ENCODE results near the gene SLC10A7.
"Not testable (repeated sequence)": the region's sequence is repeated elsewhere in the genome, so short reads cannot be mapped to it uniquely, and the experiment has no call there.

SLC10A7 gene

GRCh38 chr4:146381263-146381872 lies 140.4 kb downstream of the SLC10A7 start:
- no peaks in the 10 kb centered on the region for H3K4me1 ChIP-seq (ENCODE audit: control insufficient read depth in 5 of 5, insufficient read depth in 5 of 5, low read length in 5 of 5)
- H3K9me3 ChIP-seq (ENCODE audit: control insufficient read depth in 5 of 5, low read length in 5 of 5), result peaks cover 0 to 1% (median 0%) of the 10 kb centered on the region in 5 donors
- H3K36me3 ChIP-seq (ENCODE audit: control insufficient read depth in 5 of 5, insufficient read depth in 5 of 5, low read length in 5 of 5), result no peaks in the 10 kb centered on the region
- no peak overlapping the region for H3K27ac ChIP-seq (ENCODE audit: low read depth, low read length)
- no peak overlapping the region for H3K4me3 ChIP-seq (ENCODE audit: low read depth in 1 of 5, low read length in 5 of 5)
- H3K9ac ChIP-seq (ENCODE audit: low read length in 5 of 5), result no peak overlapping the region
- H3K27me3 ChIP-seq (ENCODE audit: control insufficient read depth in 5 of 5, insufficient read depth in 4 of 5, low read length in 5 of 5), result no peaks in the 10 kb centered on the region

- no peaks in the 10 kb centered on the region for H3K36me3 ChIP-seq (ENCODE audit: control insufficient read depth in 5 of 5, insufficient read depth in 5 of 5, low read length in 5 of 5)
- peaks cover 0 to 7% (median 0%) of the 10 kb centered on the region in 5 donors for H3K9me3 ChIP-seq (ENCODE audit: control insufficient read depth in 5 of 5, low read length in 5 of 5)
- H3K27ac ChIP-seq (ENCODE audit: low read depth, low read length), result no peak overlapping the region
- no peak overlapping the region for H3K9ac ChIP-seq (ENCODE audit: low read length in 5 of 5)
- no peaks in the 10 kb centered on the region for H3K4me1 ChIP-seq (ENCODE audit: control insufficient read depth in 5 of 5, insufficient read depth in 5 of 5, low read length in 5 of 5)
- H3K4me3 ChIP-seq (ENCODE audit: low read depth in 1 of 5, low read length in 5 of 5), result no peak overlapping the region
- no peaks in the 10 kb centered on the region for H3K27me3 ChIP-seq (ENCODE audit: control insufficient read depth in 5 of 5, insufficient read depth in 4 of 5, low read length in 5 of 5)
These were observed 142.0 kb downstream of the SLC10A7 start for GRCh38 chr4:146379744-146380143.

GRCh38 chr4:146371812-146372211 lies 149.9 kb downstream of the SLC10A7 start:
- H3K36me3 ChIP-seq (ENCODE audit: control insufficient read depth in 5 of 5, insufficient read depth in 5 of 5, low read length in 5 of 5), result no peaks in the 10 kb centered on the region
- peaks cover 0 to 12% (median 6%) of the 10 kb centered on the region in 5 donors for H3K4me1 ChIP-seq (ENCODE audit: control insufficient read depth in 5 of 5, insufficient read depth in 5 of 5, low read length in 5 of 5)
- H3K4me3 ChIP-seq (ENCODE audit: low read depth in 1 of 5, low read length in 5 of 5), result no peak overlapping the region
- no peaks in the 10 kb centered on the region for H3K27me3 ChIP-seq (ENCODE audit: control insufficient read depth in 5 of 5, insufficient read depth in 4 of 5, low read length in 5 of 5)
- peaks cover 0 to 7% (median 0%) of the 10 kb centered on the region in 5 donors for H3K9me3 ChIP-seq (ENCODE audit: control insufficient read depth in 5 of 5, low read length in 5 of 5)
- H3K27ac ChIP-seq (ENCODE audit: low read depth, low read length), result no peak overlapping the region
- no peak overlapping the region for H3K9ac ChIP-seq (ENCODE audit: low read length in 5 of 5)

- H3K4me3 ChIP-seq (ENCODE audit: low read depth in 1 of 5, low read length in 5 of 5), result no peak overlapping the region
These were observed 150.9 kb downstream of the SLC10A7 start for GRCh38 chr4:146370841-146371240.

GRCh38 chr4:146369446-146369845 lies 152.3 kb downstream of the SLC10A7 start:
- Histone ChIP-seq H3K9ac (ENCODE audit: low read length in 5 of 5) (no peak overlapping the region), H3K9me3 (ENCODE audit: control insufficient read depth in 5 of 5, low read length in 5 of 5) (no peaks in the 10 kb centered on the region)

More at GRCh38 chr4:146370841-146371240, 150.9 kb downstream of the SLC10A7 start:
- H3K36me3 ChIP-seq (ENCODE audit: control insufficient read depth in 5 of 5, insufficient read depth in 5 of 5, low read length in 5 of 5), result no peaks in the 10 kb centered on the region
- no peak overlapping the region for H3K9ac ChIP-seq (ENCODE audit: low read length in 5 of 5)
- no peak overlapping the region for H3K27ac ChIP-seq (ENCODE audit: low read depth, low read length)
- no peaks in the 10 kb centered on the region for H3K27me3 ChIP-seq (ENCODE audit: control insufficient read depth in 5 of 5, insufficient read depth in 4 of 5, low read length in 5 of 5)
- H3K9me3 ChIP-seq (ENCODE audit: control insufficient read depth in 5 of 5, low read length in 5 of 5), result peaks cover 0 to under 1% (median 0%) of the 10 kb centered on the region in 5 donors
- H3K4me1 ChIP-seq (ENCODE audit: control insufficient read depth in 5 of 5, insufficient read depth in 5 of 5, low read length in 5 of 5), result peaks cover 0 to 12% (median 6%) of the 10 kb centered on the region in 5 donors

GRCh38 chr4:146368209-146368608 lies 153.5 kb downstream of the SLC10A7 start:
- Histone ChIP-seq H3K9ac (ENCODE audit: low read length in 5 of 5) (no peak overlapping the region), H3K27me3 (ENCODE audit: control insufficient read depth in 5 of 5, insufficient read depth in 4 of 5, low read length in 5 of 5) (no peaks in the 10 kb centered on the region), H3K9me3 (ENCODE audit: control insufficient read depth in 5 of 5, low read length in 5 of 5) (peaks cover 0 to 3% (median under 1%) of the 10 kb centered on the region in 5 donors), H3K4me3 (ENCODE audit: low read depth in 1 of 5, low read length in 5 of 5) (no peak overlapping the region), H3K36me3 (ENCODE audit: control insufficient read depth in 5 of 5, insufficient read depth in 5 of 5, low read length in 5 of 5) (no peaks in the 10 kb centered on the region), H3K27ac (ENCODE audit: low read depth, low read length) (no peak overlapping the region), H3K4me1 (ENCODE audit: control insufficient read depth in 5 of 5, insufficient read depth in 5 of 5, low read length in 5 of 5) (peaks cover 0 to 12% (median 6%) of the 10 kb centered on the region in 5 donors)

More at GRCh38 chr4:146369446-146369845, 152.3 kb downstream of the SLC10A7 start:
- Histone ChIP-seq H3K36me3 (ENCODE audit: control insufficient read depth in 5 of 5, insufficient read depth in 5 of 5, low read length in 5 of 5) (no peaks in the 10 kb centered on the region), H3K27ac (ENCODE audit: low read depth, low read length) (no peak overlapping the region), H3K4me1 (ENCODE audit: control insufficient read depth in 5 of 5, insufficient read depth in 5 of 5, low read length in 5 of 5) (peaks cover 0 to 12% (median 6%) of the 10 kb centered on the region in 5 donors), H3K4me3 (ENCODE audit: low read depth in 1 of 5, low read length in 5 of 5) (no peak overlapping the region), H3K27me3 (ENCODE audit: control insufficient read depth in 5 of 5, insufficient read depth in 4 of 5, low read length in 5 of 5) (no peaks in the 10 kb centered on the region)

GRCh38 chr4:146367347-146367746 lies 154.4 kb downstream of the SLC10A7 start:
- H3K27ac ChIP-seq (ENCODE audit: low read depth, low read length), result no peak overlapping the region

GRCh38 chr4:146359771-146360170 lies 162.0 kb downstream of the SLC10A7 start:
- H3K27me3 ChIP-seq (ENCODE audit: control insufficient read depth in 5 of 5, insufficient read depth in 4 of 5, low read length in 5 of 5), result no peaks in the 10 kb centered on the region
- H3K36me3 ChIP-seq (ENCODE audit: control insufficient read depth in 5 of 5, insufficient read depth in 5 of 5, low read length in 5 of 5), result no peaks in the 10 kb centered on the region
- H3K9ac ChIP-seq (ENCODE audit: low read length in 5 of 5), result no peak overlapping the region
- peaks cover 0 to 16% (median 3%) of the 10 kb centered on the region in 5 donors for H3K9me3 ChIP-seq (ENCODE audit: control insufficient read depth in 5 of 5, low read length in 5 of 5)
- no peak overlapping the region for H3K4me3 ChIP-seq (ENCODE audit: low read depth in 1 of 5, low read length in 5 of 5)
- H3K4me1 ChIP-seq (ENCODE audit: control insufficient read depth in 5 of 5, insufficient read depth in 5 of 5, low read length in 5 of 5), result no peaks in the 10 kb centered on the region
- H3K27ac ChIP-seq (ENCODE audit: low read depth, low read length), result no peak overlapping the region

More at GRCh38 chr4:146367347-146367746, 154.4 kb downstream of the SLC10A7 start:
- H3K27me3 ChIP-seq (ENCODE audit: control insufficient read depth in 5 of 5, insufficient read depth in 4 of 5, low read length in 5 of 5), result no peaks in the 10 kb centered on the region
- H3K9ac ChIP-seq (ENCODE audit: low read length in 5 of 5), result no peak overlapping the region
- H3K9me3 ChIP-seq (ENCODE audit: control insufficient read depth in 5 of 5, low read length in 5 of 5), result peaks cover 0 to 8% (median 3%) of the 10 kb centered on the region in 5 donors
- no peak overlapping the region for H3K4me3 ChIP-seq (ENCODE audit: low read depth in 1 of 5, low read length in 5 of 5)
- no peaks in the 10 kb centered on the region for H3K36me3 ChIP-seq (ENCODE audit: control insufficient read depth in 5 of 5, insufficient read depth in 5 of 5, low read length in 5 of 5)
- H3K4me1 ChIP-seq (ENCODE audit: control insufficient read depth in 5 of 5, insufficient read depth in 5 of 5, low read length in 5 of 5), result peaks cover 0 to 12% (median 6%) of the 10 kb centered on the region in 5 donors

GRCh38 chr4:146350114-146350513 lies 171.6 kb downstream of the SLC10A7 start:
- H3K4me1 ChIP-seq (ENCODE audit: control insufficient read depth in 5 of 5, insufficient read depth in 5 of 5, low read length in 5 of 5); H3K27me3 ChIP-seq (ENCODE audit: control insufficient read depth in 5 of 5, insufficient read depth in 4 of 5, low read length in 5 of 5); H3K9ac ChIP-seq (ENCODE audit: low read length in 5 of 5); H3K27ac ChIP-seq (ENCODE audit: low read depth, low read length); H3K36me3 ChIP-seq (ENCODE audit: control insufficient read depth in 5 of 5, insufficient read depth in 5 of 5, low read length in 5 of 5); H3K4me3 ChIP-seq (ENCODE audit: low read depth in 1 of 5, low read length in 5 of 5); H3K9me3 ChIP-seq (ENCODE audit: control insufficient read depth in 5 of 5, low read length in 5 of 5): not testable (repeated sequence)

- no peaks in the 10 kb centered on the region for H3K9me3 ChIP-seq (ENCODE audit: control insufficient read depth in 5 of 5, low read length in 5 of 5)
- H3K4me1 ChIP-seq (ENCODE audit: control insufficient read depth in 5 of 5, insufficient read depth in 5 of 5, low read length in 5 of 5), result no peaks in the 10 kb centered on the region
- no peak overlapping the region for H3K4me3 ChIP-seq (ENCODE audit: low read depth in 1 of 5, low read length in 5 of 5)
- H3K9ac ChIP-seq (ENCODE audit: low read length in 5 of 5), result no peak overlapping the region
- H3K27me3 ChIP-seq (ENCODE audit: control insufficient read depth in 5 of 5, insufficient read depth in 4 of 5, low read length in 5 of 5), result no peaks in the 10 kb centered on the region
- H3K27ac ChIP-seq (ENCODE audit: low read depth, low read length), result no peak overlapping the region
- no peaks in the 10 kb centered on the region for H3K36me3 ChIP-seq (ENCODE audit: control insufficient read depth in 5 of 5, insufficient read depth in 5 of 5, low read length in 5 of 5)
These were observed 172.4 kb downstream of the SLC10A7 start for GRCh38 chr4:146349306-146349705.

All from subcutaneous abdominal adipose tissue (tissue), 5 donors.